Midbrain (tissue), 1 donor: ENCODE measurements around the gene AQP6.
"Not testable (repeated sequence)": the region's sequence is repeated elsewhere in the genome, so short reads cannot be mapped to it uniquely, and the experiment has no call there.

Source experiments
- DNase-seq: peaks from one replicate; lab custom pipeline; 2025; lab: John Stamatoyannopoulos, UW

AQP6 gene

DNA sequence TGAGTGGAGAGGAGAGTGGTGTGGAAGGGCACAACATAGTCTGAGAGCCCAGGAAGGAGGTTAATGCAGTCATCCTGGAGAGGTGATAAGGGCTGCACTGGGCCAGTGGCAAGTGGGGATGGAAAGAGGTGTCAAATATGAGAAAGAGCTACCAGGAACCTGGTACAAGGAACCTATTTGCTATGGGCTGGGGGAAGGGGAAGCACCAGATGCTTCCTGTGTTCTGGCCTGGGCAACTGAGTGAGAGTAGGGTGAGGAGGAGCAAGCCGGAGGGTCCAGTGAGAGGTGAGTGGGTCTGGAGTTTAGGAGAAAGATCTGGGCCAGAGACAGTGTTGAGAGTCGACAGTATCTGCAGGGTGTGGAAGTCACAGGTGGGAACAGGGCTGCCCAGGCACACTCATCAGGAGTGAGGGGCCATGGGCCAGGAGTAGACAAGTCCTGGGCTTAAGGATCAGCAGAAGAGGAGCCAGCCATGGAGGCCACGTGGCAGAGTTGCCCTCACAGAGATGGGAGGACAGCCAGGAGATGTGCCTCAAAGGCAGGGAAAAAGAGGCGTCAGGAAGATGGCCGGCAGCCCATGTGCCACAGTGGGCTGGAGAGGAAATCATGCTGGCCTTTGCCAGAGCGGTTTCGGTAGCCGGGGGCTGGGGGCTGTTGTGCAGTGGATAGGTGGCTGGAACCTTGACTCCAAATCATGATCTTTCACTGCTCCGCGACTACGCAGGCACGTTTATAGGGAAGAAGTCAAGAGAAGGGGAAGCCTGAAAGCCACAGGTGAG, 2.9 kb upstream of the AQP6 start:
- DNase-seq = no peak

- DNase-seq = no peak
Measured at GRCh38 chr12:49970658-49971057, 2.1 kb upstream of the AQP6 start.

- no peak for DNase-seq
Measured at GRCh38 chr12:49971141-49971540, 1.6 kb upstream of the AQP6 start.

GRCh38 chr12:49972129-49972528, 618 bp upstream of the AQP6 start:
- DNase-seq = no peak

DNA sequence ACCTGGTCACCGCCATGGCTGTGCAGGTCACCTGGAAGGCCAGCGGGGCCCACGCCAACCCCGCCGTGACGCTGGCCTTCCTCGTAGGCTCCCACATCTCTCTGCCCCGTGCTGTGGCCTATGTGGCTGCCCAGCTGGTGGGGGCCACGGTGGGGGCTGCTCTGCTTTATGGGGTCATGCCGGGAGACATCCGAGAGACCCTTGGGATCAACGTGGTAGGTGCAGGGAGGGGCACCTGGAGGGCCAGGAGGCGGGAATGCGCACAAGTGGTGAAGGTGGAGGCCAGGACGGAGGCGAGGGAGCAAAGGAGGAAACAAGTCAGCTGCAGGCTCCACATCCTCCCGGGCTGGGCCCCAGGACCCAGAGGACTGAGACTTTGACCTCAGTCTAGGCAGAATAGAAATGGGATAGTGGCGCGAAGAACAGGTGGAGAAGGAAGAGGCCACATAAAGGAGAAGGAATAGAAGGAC, 649 bp downstream of the AQP6 start:
- DNase-seq = no peak

DNA sequence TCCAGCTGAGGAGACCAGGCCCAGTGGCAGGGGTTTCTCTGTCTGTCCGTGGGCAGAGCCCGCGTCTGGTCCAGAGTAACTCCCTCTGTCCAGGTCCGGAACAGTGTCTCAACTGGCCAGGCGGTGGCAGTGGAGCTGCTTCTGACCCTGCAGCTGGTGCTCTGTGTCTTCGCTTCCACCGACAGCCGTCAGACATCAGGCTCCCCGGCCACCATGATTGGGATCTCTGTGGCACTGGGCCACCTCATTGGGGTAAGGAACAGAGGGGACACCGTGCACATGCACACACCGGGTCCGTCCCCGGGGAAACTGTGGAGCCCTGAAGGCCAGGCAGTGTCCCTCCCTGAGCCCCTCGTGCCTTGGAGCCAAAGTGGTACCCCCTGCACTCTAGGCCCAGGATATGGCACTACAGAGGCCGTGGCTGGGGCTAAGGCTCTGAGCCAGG, 1.5 kb downstream of the AQP6 start:
- peak; percentile 84 for DNase-seq

- DNase-seq = peak; percentile 74
Measured at GRCh38 chr12:49974677-49975317, 2.0 kb downstream of the AQP6 start.

DNA sequence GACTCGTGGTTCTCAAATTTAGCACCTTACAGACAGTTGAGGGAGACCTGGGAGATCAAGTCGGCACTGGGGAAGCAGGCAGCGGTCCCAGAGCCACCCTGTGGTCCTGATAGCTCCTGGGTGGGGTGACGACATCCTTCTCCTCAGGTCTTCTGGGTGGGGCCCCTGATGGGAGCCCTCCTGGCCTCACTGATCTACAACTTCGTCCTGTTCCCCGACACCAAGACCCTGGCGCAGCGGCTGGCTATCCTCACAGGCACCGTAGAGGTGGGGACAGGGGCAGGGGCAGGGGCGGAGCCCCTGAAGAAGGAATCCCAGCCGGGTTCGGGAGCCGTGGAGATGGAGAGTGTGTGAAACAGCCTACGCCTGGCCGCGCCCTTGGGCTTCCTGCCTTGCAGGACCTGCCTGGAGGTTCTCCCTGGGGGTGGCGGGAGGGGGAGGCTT, 2.6 kb downstream of the AQP6 start:
- DNase-seq = no peak

DNA sequence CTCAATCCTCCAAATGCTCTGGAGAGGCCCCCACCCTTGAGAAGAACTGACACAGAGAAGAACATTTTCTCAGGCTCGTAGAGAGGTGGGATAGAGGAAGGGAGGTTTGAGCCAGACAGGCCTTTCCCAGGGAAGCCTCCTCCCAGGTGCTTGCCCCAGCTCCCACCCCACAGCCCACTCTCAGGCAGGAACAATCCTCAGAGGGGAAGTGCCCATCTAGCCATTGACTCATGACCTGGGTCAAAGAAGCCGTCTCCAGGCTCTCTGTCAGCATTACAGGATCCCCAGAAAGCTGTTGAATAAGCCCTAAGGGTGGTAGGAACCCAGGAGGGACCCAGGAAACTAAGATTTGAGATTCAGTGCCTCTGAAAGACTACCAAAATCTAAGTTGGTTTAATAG, 3.8 kb downstream of the AQP6 start:
- DNase-seq = no peak

DNA sequence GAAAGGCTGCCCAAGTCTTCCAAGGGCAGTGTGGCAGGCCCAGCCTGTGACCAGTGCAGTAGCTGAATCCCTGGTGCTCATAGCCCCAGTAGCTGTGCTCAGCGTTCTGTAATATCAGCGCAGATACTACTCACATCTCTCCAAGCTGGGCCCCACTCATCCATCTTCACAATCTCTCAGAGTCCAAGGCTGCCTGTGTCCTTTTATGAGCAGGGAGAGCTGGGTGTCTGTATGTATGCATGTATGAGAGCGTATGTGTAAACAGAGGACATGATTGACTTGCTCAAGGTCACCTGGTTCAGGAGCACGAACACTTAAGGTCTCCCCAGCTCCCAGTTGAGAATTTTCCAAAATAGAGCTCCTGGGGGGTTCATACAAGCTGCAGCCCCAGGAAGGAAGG, 5.4 kb downstream of the AQP6 start:
- DNase-seq = no peak

- DNase-seq = peak; percentile 74
Measured at GRCh38 chr12:49979016-49979586, 6.4 kb downstream of the AQP6 start.

DNA sequence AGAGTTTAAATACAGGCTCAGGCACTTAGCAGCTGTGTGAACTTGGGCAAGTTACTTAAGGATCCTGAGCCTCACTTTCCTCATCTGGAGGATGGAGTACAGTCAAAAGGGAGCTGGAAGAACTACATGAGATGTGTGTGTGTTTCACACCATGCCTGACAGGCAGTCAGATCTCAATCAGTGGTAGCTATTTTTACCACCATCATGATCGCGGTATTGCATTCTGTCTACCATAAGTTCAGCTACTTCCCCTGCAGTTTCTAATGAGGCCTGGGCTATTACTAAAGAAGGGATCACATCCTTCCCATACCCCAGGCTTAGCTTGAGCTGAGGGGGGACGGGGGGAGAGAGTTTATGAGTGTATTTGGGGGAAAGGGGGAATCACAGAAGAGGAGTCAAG, 7.0 kb downstream of the AQP6 start:
- no peak for DNase-seq

DNA sequence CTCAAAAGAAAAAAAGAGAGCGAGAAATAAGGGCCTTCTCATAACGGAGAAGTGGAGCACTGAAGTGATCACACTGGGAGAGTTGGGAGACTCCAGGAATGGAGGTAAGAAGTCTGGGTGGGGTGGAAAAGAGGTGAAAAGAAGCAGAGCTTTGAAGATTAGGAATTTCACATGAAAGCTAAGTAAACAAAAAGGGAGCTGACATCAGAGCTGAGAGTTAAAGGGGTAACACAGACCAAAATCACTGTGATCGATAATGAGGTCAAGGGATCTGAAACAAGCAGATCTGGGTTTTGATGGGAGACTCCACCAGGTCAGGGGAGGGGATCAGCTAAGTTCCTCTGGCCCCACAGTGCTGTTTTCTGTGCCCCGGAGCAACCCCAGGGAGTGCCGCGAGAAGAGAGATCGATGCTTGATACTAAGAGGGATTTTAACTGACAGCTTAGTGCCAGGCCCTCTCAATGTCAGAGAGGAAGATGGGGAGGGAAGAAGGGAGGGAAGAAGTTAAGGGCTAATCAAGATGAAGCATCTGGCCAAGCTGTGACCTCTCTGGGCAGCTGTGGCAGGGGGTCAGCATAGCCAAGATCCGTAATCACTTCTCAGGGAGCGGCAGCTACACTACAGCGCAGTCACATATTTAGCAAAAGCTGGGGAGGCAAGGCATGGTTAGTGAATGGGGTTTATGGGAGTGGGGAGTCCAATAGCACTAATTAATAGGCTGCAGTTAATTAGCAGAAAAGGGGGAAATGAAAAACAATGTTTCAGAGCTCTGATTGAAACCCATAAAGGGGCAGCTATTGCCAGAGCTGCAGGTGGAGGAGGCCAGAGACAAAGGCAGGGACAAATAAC, 8.0 kb downstream of the AQP6 start:
- no peak for DNase-seq

DNA sequence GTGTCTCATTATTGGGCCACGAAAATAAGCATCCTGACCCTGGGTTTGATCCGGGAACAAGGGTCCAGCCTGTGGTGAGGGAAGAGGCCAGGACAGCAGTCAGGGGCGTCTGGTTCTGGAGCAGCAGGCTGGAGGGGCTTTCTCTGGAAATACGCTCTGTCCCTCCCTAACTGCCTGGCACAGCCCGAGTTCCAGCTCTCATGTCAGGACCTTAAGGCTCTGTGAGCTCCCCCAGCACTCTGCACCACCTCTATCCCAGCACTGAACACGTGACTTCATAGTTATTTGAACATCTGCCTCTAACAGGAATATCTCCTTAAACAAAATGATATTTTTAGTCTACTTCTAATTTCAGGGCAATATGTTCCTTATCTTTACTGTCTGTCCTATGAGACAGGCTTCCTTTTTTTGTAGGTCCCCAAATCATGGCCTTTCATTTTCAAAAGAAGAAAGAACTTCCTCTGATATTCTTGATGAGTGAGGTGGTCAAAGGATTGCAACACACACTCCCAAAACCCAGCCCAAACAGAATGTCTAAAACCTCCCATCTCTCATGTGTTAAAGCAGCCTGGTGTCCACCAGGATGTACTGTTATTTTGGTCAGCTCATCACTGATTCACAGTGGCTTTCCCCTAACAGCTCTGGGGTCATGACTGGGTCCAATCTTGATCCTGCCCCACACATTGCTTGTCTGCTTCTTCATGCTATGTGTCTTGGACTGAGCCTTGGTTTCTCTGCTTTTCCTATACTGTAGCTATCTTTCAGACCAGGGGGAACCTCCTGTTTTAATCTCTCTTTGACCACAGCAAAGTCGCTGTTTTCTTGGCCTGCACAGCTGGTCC, 9.7 kb downstream of the AQP6 start:
- DNase-seq = no peak

DNA sequence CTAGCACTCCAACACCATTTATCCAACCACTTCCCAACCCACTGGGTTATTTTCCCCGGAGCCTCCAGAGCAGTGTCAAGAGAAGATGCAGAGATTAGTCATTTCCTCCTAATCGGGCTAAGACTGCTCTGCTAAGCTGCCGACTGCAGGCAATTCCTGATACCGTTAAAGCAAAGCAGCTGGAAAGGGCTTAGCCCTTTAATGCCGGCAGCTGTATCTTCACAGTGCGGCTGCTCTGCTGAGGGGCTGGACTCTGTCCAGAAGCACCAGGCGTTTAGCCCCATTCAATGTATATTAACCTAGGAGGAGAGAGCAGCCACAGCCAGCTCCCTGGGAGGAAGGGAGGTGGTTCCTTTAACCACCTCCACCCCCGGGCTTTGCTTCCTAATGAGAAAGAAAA, 11.1 kb downstream of the AQP6 start:
- no peak for DNase-seq

- DNase-seq = no peak
Measured at GRCh38 chr12:49984476-49985359, 12.0 kb downstream of the AQP6 start.

DNA sequence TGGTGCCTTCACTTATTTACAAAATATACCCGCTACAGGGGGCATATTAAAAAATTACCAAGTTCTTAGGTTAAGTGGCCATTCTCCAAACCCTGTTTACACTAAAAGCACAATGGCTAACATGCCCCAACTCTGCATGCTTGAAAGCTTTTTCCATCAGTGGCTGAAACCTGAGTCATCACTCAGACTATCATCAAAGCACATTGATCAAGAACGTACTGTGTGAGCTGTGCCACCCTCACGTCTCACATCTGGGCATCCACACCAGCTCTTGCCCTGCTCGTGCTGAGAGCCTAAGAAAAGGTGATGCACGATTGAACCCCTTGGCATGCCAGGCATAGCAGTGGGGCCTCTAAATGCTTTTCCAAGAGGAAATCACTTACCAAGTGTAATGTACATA, 13.2 kb downstream of the AQP6 start:
- DNase-seq = no peak

DNA sequence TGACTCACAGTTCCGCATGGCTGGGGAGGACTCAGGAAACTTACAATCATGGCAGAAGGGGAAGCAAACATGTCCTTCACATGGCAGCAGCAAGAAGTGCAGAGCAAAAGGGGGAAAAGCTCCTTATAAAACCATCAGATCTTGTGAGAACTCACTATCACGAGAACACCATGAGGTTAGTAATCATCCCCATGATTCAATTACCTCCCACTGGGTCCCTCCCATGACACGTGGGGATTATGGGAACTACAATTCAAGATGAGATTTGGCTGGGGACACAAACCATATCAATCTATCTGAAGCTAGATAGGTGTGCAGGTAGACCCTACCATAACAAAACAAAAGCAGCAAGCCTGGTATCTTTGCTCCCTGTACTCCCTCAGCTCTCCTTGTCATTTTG, 13.7 kb downstream of the AQP6 start:
- not testable (repeated sequence) for DNase-seq

DNA sequence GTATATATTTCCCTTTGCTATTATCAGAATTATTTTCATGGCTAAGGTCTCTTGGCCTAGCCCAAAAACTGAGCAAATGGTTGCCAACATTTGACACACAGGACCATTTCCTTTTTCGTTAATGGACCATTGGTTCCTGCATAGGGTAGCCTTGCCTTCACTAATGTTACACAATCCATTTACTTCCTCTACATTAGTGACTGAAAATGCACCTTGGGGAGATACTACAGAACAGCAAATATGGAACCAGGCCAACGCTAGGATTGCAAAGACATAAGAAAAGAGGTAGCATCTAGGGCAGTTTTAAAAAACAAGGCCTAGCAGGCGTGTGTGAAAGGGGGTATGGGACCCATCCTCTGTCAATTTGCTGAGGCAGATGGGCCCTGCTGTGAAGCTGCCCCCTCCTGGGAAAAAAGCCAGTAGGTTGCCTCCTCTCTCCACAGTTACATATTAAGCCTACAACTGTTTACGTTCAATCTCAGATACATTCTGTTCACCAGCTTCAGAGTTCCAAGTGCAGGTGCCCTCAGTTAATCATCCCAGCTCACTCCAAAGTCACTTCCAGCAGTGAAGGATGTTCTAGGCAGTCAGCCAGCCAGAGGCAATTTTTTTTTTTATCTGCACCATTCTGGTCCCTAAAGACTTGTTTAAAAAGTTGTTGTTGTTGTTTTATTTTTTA, 15.0 kb downstream of the AQP6 start:
- no peak for DNase-seq

DNA sequence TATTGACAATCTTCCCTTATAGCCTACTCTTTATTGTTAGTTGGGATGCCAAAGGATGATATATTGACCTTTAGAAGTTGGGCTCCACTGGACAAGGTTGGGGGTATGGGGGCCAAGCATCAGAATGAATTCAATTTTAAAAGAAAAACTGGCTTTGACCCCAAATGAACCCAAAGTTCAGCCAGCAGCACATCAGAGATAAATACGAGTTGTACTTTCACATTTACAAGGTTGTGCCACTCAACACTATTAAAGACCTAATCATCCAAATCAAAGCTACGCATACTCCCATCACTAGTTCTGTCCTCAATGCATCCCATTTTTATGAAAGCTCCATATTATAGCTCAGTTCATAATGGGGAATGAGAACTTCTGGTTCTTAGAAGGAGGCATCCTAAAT, 16.7 kb downstream of the AQP6 start:
- DNase-seq = not testable (repeated sequence)
